Keratinocyte (primary cell): Measurements from ENCODE around the gene CISD1.

Experiments used
- CTCF ChIP-seq, 3 experiments: IDR thresholded peaks in 1 of 3; conservative IDR thresholded peaks in 1 of 3; optimal IDR thresholded peaks in 1 of 3; 2 replicates in 2 of 3; 3 replicates in 1 of 3; pipeline versions ENCODE3 to v1.5.1; 2011; ENCODE audit warnings: low read length in 3 of 3, mild to moderate bottlenecking in 3 of 3, moderate library complexity in 2 of 3, control low read depth in 1 of 3, inconsistent platforms in 1 of 3; ENCODE audit not compliant: insufficient read depth in 2 of 3; ENCODE audit errors: extremely low read depth in 1 of 3
- EZH2 ChIP-seq: IDR thresholded peaks from one replicate; pipeline ENCODE4 v1.6.1; 2012; ENCODE audit warnings: inconsistent platforms, mild to moderate bottlenecking, low read length, moderate library complexity

- TF ChIP-seq CTCF (optimal IDR thresholded peaks at IDR 0.05 in 1 of 3, IDR thresholded peaks at IDR 0.05 in 1 of 3, conservative IDR thresholded peaks at IDR 0.05 in 1 of 3; ENCODE audit: extremely low read depth in 1 of 3, insufficient read depth in 2 of 3, low read length in 3 of 3), result no peak
- TF ChIP-seq EZH2, result no peak
These were observed 47.9 kb downstream of the CISD1 start for GRCh38 chr10:58316874-58317273.
